K562 (cell line): Measurements from ENCODE around the gene NRF1. TPM values are rescaled to one million over a fixed set of nuclear protein-coding genes. Genes with fewer than 3 reads are reported as not detected.

Source experiments
- ARID1B ChIP-seq: fragments of 450-650 bp; IDR thresholded peaks from 2 replicates; pipeline ENCODE4 v1.6.1; 2016; ENCODE audit warnings: antibody characterized with exemption, mild to moderate bottlenecking, inconsistent platforms
- ARNT ChIP-seq, 2 experiments: fragments of 450-650 bp; IDR thresholded peaks; 2 replicates each; pipeline ENCODE4 v1.6.1; 2016; ENCODE audit warnings: mild to moderate bottlenecking in 1 of 2
- BCL6 ChIP-seq: fragments of 250-450 bp; sonication (Bioruptor Pico); IDR thresholded peaks from 2 replicates; pipeline ENCODE4 v1.4.0; 2020
- CBFA2T3 ChIP-seq: fragments of 450-650 bp; IDR thresholded peaks from 2 replicates; pipeline ENCODE4 v1.6.1; 2017
- CSDE1 ChIP-seq, 2 experiments: fragments of 450-650 bp; IDR thresholded peaks; 2 replicates each; pipeline ENCODE4 v1.6.1; 2016; ENCODE audit warnings: mild to moderate bottlenecking in 1 of 2
- CXXC5 ChIP-seq: fragments of 250-450 bp; sonication (Bioruptor Pico); IDR thresholded peaks from 2 replicates; pipeline ENCODE4 v1.8.0; 2022; ENCODE audit warnings: inconsistent platforms, mild to moderate bottlenecking, moderate library complexity
- ESRRA ChIP-seq: fragments of 450-650 bp; IDR thresholded peaks from 2 replicates; pipeline ENCODE4 v1.6.1; 2014; ENCODE audit warnings: low read depth, mild to moderate bottlenecking, moderate library complexity, borderline replicate concordance
- HNRNPH1 ChIP-seq: fragments of 200-400 bp; formaldehyde crosslinking; optimal IDR thresholded peaks from 2 replicates; pipeline ENCODE3; 2017; ENCODE audit warnings: low read depth, mild to moderate bottlenecking, low read length, moderate library complexity
- NCOR1 ChIP-seq: fragments of 450-650 bp; IDR thresholded peaks from 2 replicates; pipeline ENCODE4 v1.6.1; 2016; ENCODE audit warnings: mild to moderate bottlenecking, moderate library complexity
- POLR3A ChIP-seq: IDR thresholded peaks from 2 replicates; pipeline ENCODE4 v1.6.1; 2011; ENCODE audit warnings: borderline replicate concordance, mild to moderate bottlenecking, moderate library complexity; ENCODE audit not compliant: insufficient read length, insufficient read depth; ENCODE audit errors: extremely low read depth
- SREBF1 ChIP-seq: fragments of 150-350 bp; IDR thresholded peaks from 2 replicates; pipeline ENCODE4 v1.6.1; 2014; ENCODE audit warnings: antibody characterized with exemption, low read depth, low read length, borderline replicate concordance
- TAF15 ChIP-seq: fragments of 200-400 bp; formaldehyde crosslinking; IDR thresholded peaks from 2 replicates; pipeline ENCODE4 v1.6.1; 2017; ENCODE audit warnings: mild to moderate bottlenecking, low read depth, low read length, moderate library complexity
- ZKSCAN8 ChIP-seq: fragments of 200-800 bp; sonication (Bioruptor generic); IDR thresholded peaks from 2 replicates; pipeline ENCODE4 v1.6.1; 2016; ENCODE audit warnings: missing genetic modification characterization, missing compliant biosample characterization
- ZNF263 ChIP-seq: sonication (generic); formaldehyde crosslinking; IDR thresholded peaks from 2 replicates; pipeline ENCODE4 v1.8.0; 2022; ENCODE audit warnings: mild to moderate bottlenecking, missing genetic modification reagents, borderline replicate concordance
- ZNF324 ChIP-seq: fragments of 250-450 bp; sonication (Bioruptor Pico); IDR thresholded peaks from 2 replicates; pipeline ENCODE4 v1.4.0; 2020; ENCODE audit warnings: mild to moderate bottlenecking
- ZNF764 ChIP-seq: fragments of 250-450 bp; sonication (Bioruptor Pico); IDR thresholded peaks from 2 replicates; pipeline ENCODE4 v1.4.0; 2020; ENCODE audit warnings: low read depth, mild to moderate bottlenecking, moderate library complexity
- polyA plus RNA-seq, 8 experiments: library from polyadenylated mRNA; depleted of rRNA in 4 of 8; stranded (reverse) in 5 of 8; unstranded in 3 of 8; fragments of >200 nt; fragmentation: Nextera tagmentation in 2 of 8; fragmentation: Illumina TruSeq in 1 of 8; extraction: Ambion mirVana in 2 of 8; extraction: Trizol in 1 of 8; gene quantifications; 2 replicates each; pipeline versions ENCODE4 v1.2.1 to v1.2.3, GENCODE V29; 2011 to 2014; ENCODE audit warnings: inconsistent platforms in 1 of 8, missing spikeins in 1 of 8
- total RNA-seq, 7 experiments: library from RNA; depleted of rRNA in 6 of 7; stranded (reverse); fragments of >200 nt in 6 of 7; fragmentation: Illumina TruSeq in 2 of 7; extraction: Trizol in 2 of 7; gene quantifications; 2 replicates each; pipeline versions ENCODE4 v1.2.1 to v1.2.3, GENCODE V29; 2011 to 2021; ENCODE audit warnings: low replicate concordance in 1 of 7
- TF ChIP-seq, protein P1 (sequence below), 2 experiments: fragments of 450-650 bp; IDR thresholded peaks; 2 replicates each; pipeline ENCODE4 v1.6.1; 2016; ENCODE audit warnings: mild to moderate bottlenecking in 2 of 2, borderline replicate concordance in 1 of 2, low read depth in 1 of 2, moderate library complexity in 1 of 2
- TF ChIP-seq, protein P2 (sequence below): sonication (generic); formaldehyde crosslinking; IDR thresholded peaks from 2 replicates; pipeline ENCODE4 v1.8.0; 2022; ENCODE audit warnings: missing genetic modification reagents, mild to moderate bottlenecking, borderline replicate concordance

NRF1 gene
- total and polyA plus RNA-seq, 9 of the 15 experiments (the other 6 are each of a cell fraction or from before 2014, with no cell fraction given): 8.6 to 28.8 (median 20.3) TPM

DNA sequence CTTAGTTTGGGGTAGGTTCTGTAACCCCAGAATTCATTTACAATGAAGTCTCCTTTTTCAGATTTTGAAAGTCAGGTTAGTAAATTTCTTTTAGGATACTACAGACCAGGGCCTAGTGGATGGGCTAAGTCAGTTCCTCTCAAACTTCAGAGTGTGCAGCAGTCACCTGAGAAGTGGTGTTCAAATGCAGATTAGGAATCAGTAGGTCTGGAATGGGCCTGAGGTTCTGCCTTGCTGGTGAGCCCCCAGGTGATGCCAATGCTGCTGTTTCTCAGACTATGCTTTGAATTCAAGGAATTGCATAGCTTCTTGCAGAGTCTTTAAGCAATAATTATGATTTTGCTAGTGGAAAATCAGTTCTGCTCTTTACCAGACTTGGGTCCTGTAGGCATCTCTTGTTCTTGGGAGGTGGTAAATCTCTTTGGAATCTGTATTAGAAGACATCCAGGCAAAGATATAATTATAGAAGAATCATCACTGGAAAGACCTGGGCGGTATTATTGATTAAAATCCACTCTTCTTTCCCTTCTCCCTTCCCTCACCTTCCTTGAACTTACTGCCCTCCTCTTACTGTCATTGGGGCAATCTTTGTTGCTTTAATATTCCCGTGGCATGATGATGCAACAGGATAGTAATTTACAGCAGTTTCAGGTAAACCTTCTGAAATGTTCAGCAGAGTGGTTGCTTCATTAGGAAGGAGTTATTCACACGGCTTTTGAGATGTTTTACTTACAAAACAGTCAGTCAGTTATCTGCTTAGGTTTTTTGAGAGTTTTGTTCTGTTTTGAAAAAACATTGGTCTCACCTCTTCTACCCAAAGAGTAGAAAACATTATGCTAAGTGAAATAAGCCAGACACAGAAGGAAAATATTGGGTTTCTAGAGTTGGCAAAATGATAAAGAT is 87.2 kb downstream of the NRF1 start (continued):
- TF ChIP-seq, protein P1, sequence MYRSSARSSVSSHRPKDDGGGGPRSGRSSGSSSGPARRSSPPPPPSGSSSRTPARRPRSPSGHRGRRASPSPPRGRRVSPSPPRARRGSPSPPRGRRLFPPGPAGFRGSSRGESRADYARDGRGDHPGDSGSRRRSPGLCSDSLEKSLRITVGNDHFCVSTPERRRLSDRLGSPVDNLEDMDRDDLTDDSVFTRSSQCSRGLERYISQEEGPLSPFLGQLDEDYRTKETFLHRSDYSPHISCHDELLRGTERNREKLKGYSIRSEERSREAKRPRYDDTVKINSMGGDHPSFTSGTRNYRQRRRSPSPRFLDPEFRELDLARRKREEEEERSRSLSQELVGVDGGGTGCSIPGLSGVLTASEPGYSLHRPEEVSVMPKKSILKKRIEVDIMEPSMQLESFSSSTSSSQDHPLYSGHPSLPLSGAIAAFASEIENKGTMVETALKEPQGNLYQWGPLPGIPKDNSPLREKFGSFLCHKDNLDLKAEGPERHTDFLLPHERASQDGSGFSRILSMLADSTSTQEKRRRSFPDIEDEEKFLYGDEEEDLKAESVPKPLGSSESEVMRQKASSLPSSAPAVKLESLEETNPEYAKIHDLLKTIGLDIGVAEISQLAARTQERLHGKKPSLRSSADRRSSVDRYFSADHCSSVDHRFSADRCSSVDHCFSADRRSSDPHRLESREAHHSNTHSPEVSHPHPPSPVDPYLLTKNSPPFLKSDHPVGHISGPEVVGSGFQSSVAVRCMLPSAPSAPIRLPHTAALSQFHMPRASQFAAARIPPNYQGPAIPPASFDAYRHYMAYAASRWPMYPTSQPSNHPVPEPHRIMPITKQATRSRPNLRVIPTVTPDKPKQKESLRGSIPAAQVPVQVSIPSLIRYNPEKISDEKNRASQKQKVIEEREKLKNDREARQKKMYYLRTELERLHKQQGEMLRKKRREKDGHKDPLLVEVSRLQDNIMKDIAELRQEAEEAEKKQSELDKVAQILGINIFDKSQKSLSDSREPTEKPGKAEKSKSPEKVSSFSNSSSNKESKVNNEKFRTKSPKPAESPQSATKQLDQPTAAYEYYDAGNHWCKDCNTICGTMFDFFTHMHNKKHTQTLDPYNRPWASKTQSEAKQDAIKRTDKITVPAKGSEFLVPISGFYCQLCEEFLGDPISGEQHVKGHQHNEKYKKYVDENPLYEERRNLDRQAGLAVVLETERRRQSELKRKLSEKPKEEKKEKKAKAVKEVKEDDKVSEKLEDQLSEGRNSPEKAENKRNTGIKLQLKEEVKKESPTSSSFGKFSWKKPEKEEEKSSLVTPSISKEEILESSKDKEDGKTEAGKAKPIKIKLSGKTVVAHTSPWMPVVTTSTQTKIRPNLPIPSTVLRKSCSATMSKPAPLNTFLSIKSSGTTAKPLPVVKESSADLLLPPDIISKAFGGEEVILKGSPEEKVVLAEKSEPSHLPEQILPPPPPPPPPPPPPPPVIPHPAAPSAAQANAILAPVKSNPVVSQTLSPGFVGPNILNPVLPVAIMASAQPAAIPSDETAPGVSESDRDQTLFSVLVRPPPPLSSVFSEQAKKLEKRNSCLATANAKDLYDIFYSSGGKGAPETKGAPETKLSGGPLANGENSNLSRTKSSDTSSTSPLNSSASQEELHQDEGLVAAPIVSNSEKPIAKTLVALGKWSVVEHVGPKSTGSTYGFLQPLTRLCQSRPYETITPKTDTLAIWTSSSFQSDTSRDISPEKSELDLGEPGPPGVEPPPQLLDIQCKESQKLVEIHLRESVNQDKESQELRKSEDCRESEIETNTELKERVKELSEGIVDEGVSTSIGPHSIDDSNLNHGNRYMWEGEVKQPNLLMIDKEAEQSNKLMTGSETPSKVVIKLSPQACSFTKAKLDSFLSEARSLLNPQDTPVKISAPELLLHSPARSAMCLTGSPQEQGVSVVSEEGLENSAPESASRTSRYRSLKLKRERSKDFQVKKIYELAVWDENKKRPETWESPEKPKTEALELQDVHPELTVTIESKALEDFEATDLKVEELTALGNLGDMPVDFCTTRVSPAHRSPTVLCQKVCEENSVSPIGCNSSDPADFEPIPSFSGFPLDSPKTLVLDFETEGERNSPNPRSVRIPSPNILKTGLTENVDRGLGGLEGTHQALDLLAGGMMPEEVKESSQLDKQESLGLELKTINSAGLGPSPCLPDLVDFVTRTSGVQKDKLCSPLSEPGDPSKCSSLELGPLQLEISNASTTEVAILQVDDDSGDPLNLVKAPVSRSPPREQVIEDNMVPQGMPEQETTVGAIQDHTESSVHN (IDR thresholded peaks at IDR 0.05; ENCODE audit: borderline replicate concordance in 1 of 2, low read depth in 1 of 2): peak; percentile 15 to 74; a peak in 1 of 4 replicates
- TF ChIP-seq POLR3A: no peak
- TF ChIP-seq ARID1B: peak; percentile 40; the same call in 1 of the 2 replicates
- no peak for TF ChIP-seq ZNF324 (CRISPR knock-in tag)
- TF ChIP-seq CSDE1 (IDR thresholded peaks at IDR 0.05): no peak
- no peak for TF ChIP-seq ZNF764 (CRISPR knock-in tag)
- TF ChIP-seq HNRNPH1: no peak
- no peak for TF ChIP-seq CBFA2T3
- no peak for TF ChIP-seq ARNT (IDR thresholded peaks at IDR 0.05)
- TF ChIP-seq TAF15: no peak
- no peak for TF ChIP-seq NCOR1
- TF ChIP-seq BCL6: no peak
- TF ChIP-seq CXXC5 (CRISPR knock-in tag): peak; percentile 82
- TF ChIP-seq ZKSCAN8: peak; percentile 27; the same call in 1 of the 2 replicates
- no peak for TF ChIP-seq SREBF1
- TF ChIP-seq ESRRA: no peak
- TF ChIP-seq, protein P2, sequence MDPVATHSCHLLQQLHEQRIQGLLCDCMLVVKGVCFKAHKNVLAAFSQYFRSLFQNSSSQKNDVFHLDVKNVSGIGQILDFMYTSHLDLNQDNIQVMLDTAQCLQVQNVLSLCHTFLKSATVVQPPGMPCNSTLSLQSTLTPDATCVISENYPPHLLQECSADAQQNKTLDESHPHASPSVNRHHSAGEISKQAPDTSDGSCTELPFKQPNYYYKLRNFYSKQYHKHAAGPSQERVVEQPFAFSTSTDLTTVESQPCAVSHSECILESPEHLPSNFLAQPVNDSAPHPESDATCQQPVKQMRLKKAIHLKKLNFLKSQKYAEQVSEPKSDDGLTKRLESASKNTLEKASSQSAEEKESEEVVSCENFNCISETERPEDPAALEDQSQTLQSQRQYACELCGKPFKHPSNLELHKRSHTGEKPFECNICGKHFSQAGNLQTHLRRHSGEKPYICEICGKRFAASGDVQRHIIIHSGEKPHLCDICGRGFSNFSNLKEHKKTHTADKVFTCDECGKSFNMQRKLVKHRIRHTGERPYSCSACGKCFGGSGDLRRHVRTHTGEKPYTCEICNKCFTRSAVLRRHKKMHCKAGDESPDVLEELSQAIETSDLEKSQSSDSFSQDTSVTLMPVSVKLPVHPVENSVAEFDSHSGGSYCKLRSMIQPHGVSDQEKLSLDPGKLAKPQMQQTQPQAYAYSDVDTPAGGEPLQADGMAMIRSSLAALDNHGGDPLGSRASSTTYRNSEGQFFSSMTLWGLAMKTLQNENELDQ (CRISPR knock-in tag): no peak
- TF ChIP-seq ZNF263: no peak
